ENCODE results near the gene RDH11.

- TF ChIP-seq CTCF (IDR thresholded peaks at IDR 0.05) (no peak), POLR2A (IDR thresholded peaks at IDR 0.05) (no peak)
These were observed 31.8 kb upstream of the RDH11 start for GRCh38 chr14:67727361-67727760.

Data from thyroid gland (tissue), 4 donors.